Measurements from ENCODE around the gene PSD.

DNA sequence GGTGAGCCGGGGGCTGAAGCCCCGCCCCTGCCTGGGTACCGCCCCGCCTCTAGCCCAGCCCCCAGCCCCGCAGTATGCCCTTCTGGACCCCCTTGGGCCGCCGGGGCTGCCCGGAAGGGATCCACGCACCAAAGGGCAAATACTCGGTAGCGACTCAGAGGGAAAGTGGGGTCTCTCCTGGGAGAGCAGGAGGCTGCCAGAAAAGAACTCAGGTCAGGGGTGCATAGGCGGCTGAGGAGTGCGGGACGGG, 2.8 kb upstream of the PSD start:
- TF ChIP-seq CTCF (conservative IDR thresholded peaks at IDR 0.05 in 1 of 2, IDR thresholded peaks at IDR 0.05 in 1 of 2; ENCODE audit: low read depth in 1 of 2, low read length in 2 of 2) (no peak), EZH2 (IDR thresholded peaks at IDR 0.05; ENCODE audit: low read length, missing control alignments) (no peak)
